GM12873 (cell line): ENCODE data around the gene GABRR1.

ENCODE experiments used
- TF ChIP-seq, protein P1 (sequence below): IDR thresholded peaks from 2 replicates; pipeline ENCODE4 v1.5.1; 2012; ENCODE audit warnings: low read depth, mild to moderate bottlenecking, moderate library complexity, low read length, control low read depth; ENCODE audit not compliant: insufficient read depth; ENCODE audit errors: missing control alignments

The GABRR1 gene

DNA sequence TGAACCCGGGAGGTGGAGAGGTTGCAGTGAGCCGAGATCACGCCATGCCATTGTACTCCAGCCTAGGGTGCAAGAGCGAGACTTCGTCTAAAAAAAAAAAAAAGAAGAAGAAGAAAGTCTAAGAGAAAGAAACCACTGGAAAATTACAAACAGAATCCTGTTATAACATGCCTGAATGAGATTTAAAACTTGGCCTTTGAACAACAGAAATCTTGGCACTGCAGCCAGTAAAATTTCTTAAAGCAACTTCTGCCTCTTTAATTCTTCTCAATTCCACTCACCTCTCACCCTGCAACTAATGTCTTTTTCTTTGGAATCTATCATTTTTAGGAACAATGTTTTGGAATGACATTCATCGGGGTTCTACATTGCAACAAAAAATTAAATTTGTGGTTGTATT is 45.0 kb downstream of the GABRR1 start:
- TF ChIP-seq, protein P1, sequence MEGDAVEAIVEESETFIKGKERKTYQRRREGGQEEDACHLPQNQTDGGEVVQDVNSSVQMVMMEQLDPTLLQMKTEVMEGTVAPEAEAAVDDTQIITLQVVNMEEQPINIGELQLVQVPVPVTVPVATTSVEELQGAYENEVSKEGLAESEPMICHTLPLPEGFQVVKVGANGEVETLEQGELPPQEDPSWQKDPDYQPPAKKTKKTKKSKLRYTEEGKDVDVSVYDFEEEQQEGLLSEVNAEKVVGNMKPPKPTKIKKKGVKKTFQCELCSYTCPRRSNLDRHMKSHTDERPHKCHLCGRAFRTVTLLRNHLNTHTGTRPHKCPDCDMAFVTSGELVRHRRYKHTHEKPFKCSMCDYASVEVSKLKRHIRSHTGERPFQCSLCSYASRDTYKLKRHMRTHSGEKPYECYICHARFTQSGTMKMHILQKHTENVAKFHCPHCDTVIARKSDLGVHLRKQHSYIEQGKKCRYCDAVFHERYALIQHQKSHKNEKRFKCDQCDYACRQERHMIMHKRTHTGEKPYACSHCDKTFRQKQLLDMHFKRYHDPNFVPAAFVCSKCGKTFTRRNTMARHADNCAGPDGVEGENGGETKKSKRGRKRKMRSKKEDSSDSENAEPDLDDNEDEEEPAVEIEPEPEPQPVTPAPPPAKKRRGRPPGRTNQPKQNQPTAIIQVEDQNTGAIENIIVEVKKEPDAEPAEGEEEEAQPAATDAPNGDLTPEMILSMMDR, result no peak

DNA sequence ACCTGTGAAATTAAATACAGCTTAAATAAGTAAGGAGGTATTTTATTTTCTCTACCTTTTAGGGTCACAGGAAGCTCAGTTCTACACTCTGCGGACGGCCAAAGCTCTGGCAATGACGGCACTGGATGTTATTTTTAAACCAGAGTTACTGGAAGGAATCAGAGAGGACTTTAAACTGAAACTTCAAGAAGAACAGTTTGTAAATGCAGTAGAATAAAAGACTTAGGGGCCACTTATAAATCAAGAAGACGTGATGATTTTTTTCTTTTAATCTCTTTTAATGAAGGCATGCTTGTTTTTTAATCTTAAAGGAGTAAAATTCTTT is 55.1 kb downstream of the GABRR1 start:
- TF ChIP-seq, protein P1, result no peak

DNA sequence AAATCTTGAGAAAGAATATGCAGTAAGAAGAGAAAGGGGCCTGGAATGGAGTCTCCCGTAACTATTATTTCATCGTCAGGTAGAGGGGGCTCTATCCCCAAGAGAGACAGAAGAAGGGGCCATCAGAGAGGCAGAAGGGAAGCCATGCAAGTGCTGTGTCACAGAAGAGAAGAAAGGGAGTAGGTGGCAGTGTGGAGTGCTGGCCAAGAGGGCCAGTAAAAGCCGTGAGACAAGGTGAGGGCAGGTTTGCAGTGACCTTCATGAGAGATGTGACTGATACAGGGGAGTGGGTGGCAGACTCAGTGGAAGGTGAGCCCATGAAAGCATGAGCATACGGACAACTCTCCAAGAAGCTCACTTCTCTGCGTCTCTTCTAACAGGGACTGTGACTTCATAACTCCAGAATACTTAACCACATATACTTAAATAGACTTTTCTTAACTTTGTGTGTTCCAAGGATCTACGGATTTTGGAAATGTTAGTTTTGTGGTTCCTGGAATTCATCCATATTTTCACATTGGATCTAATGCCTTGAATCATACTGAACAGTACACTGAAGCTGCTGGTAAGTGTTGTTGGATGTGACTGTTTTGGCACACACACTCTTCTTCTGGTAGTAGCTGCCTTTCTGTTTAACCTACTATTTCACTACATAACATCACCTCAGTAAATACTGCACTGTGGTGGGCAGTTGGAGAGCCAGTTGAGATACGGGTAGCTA is 55.7 kb downstream of the GABRR1 start:
- TF ChIP-seq, protein P1, result no peak

DNA sequence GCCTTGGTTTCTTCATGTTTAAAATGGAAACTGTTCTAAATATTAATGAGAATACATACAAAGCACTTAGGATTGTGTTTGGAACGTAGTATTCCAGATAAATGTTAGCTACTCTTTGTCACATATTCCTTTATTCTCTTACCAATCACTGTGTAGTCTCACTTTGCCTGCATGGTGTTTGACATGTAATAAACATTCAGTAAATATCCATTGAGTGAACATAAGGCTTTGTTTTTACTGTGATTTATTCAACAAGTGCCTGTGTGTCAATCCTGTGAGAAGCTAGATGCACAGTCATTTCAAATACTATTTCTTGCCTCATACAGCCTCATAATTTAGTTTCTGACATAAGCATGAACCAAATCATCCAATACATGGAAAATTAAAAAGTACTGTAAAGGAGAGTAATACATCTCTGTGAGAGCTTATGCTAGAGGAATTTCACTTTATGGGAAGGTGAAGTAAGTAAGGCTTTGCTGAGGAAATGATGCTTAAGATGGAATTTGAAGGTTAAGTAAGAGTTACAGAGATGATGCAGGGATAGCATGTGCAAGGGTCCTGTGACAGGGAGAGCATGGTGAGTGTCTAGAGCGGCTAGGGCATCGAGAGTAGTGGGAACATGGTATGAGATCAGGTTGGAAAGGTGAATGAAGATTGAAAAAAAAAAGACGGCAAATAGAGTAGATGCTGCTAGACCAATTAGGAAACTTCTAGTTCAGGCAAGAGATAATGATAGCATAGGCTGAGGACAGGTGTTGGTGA is 56.6 kb downstream of the GABRR1 start:
- TF ChIP-seq, protein P1, result no peak

DNA sequence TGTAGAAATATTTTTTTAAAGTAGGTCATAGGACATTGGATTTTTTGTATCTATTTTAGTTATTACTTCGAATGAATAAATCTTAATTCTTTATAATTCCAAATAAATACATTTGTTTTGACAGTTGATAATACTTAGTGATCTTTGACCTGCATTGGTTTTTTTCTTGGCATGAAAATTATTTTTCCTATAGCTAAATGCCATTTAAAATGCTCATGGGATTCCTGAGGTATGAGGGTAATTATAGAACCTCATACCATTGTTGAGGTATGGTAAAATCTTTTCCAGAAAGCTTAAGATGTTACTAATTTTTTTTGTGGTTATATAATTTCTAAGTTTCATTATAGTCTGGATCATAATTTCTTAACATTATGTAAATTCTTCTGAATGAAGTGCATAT is 63.0 kb downstream of the GABRR1 start:
- TF ChIP-seq, protein P1, result no peak

DNA sequence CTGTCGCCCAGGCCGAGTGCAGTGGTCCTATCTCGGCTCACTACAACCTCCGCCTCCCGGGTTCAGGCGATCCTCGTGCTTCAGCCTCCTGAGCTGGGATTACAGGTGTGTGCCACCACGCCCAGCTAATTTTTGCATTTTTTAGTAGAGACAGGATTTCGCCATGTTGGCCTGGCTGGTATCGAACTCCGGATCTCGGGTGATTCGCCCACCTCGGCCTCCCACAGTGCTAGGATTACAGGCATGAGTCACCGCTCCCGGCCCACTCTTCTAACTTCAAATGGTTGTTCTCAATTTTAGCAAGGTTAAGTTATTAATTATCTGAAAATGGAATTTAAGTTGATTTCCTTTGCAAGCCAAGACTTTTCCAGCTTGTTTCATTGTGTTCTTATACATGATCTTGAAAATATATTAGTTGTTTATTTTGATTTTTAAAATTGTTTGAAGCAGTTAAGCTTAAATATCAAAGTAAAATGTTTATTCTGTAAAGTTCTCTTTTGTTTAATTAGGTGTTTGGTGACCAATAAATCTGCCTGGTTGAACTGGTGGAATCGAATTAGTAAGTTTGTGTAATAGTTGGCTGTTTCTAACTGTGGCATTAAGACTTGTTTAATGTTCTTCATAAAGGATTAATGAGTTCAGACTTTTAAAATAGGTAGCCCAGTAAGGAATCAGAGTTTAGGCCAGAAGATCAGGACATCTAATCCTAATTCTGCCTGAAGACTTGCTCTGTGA is 69.0 kb downstream of the GABRR1 start:
- TF ChIP-seq, protein P1, result no peak

DNA sequence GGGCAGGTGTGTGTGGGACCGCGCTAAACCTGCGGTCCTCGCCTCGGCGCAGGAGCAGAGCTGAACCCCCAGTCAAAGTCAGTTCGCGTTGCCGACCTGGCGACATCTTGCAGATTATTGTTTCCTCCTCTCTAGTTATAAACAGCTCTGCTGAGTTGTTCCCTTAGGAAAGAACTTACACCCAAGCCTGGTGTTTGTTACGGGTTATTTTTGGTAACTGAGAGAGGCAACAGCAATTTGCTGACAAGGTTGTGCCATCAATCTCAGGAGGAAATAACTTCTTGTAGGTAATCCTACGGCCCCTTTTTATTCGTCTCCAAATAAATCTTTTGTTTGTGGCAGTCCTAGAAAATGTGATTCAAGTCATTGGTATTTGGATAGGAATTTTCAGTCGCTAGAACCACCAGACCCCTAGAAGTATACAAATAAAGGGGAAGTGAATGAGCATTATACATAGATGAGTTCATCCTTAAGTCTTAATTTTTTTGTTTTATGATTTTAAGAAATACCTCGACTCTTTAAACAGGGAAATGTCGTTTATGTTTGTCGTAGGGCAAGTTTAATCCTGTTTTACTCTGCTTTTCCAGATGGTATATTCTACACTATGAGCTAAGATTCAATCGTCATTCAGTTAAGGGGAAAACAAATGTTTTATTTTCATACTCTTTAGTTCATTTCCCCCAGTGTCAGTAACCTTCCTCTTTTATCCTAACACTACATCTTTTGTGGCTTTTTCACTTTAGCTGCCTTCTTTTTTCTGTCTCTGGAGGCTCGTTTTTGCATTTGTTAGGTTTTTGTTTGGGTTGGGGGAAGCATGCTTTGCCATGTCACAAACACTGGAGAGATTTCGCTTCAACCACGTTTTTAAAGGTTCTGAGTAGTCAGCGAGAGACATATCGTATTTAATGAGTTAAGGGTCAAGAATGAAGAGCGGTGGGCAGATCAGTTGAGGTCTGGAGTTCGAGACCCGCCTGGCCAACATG is 70.1 kb downstream of the GABRR1 start:
- TF ChIP-seq, protein P1, result no peak
